Testis (tissue), 3 donors: ENCODE measurements around the gene SLC35E1. TPM values are rescaled to one million over a fixed set of nuclear protein-coding genes. Genes with fewer than 3 reads are reported as not detected.

ENCODE experiments used
- DNase-seq: peaks from one replicate; pipeline ENCODE4 v3.0.0-alpha.2; 2019
- H3K27ac ChIP-seq, 2 donors: fragments of 200-600 bp; sonication (generic); one replicate each; pipeline ENCODE4 v1.5.1; 2019
- H3K27me3 ChIP-seq: fragments of 200-600 bp; sonication (generic); one replicate; pipeline ENCODE4 v1.5.1; 2019
- H3K36me3 ChIP-seq: fragments of 200-600 bp; sonication (generic); one replicate; pipeline ENCODE4 v1.5.1; 2017; ENCODE audit warnings: low read depth; ENCODE audit errors: missing control alignments
- H3K4me1 ChIP-seq: fragments of 200-600 bp; sonication (generic); one replicate; pipeline ENCODE4 v1.5.1; 2019
- H3K4me3 ChIP-seq, 2 donors: fragments of 200-600 bp; sonication (generic); one replicate each; pipeline ENCODE4 v1.5.1; 2017 to 2019
- H3K9me3 ChIP-seq: fragments of 200-600 bp; sonication (generic); one replicate; pipeline ENCODE4 v1.5.1; 2017
- POLR2A ChIP-seq: fragments of 450-650 bp; IDR thresholded peaks from one replicate; pipeline ENCODE4 v1.6.1; 2017; ENCODE audit warnings: antibody characterized with exemption, mild to moderate bottlenecking, moderate library complexity
- WGBS, 2 donors: methylation state at CpG; one replicate each; pipeline ENCODE4 v1.1.5; 2018; 5-methylcytosine and 5-hydroxymethylcytosine counted together
- intact Hi-C: fragments of 100-400 bp; cut with DNase I; formaldehyde crosslinking; loops from one replicate; pipeline ENCODE4 v1.15.1; 2023; ENCODE audit warnings: low total_unique reads
- polyA plus RNA-seq: library from polyadenylated mRNA; stranded (reverse); fragments of 350-450 nt; fragmentation: Illumina TruSeq; extraction: RNeasy Lipid Tissue Mini Kit (QIAGEN cat#74804); gene quantifications from one replicate; pipeline ENCODE4 v1.2.3, GENCODE V29; 2014; ENCODE audit warnings: low read depth, low replicate concordance; ENCODE audit not compliant: insufficient read depth
- total RNA-seq, 2 donors: library from RNA; depleted of rRNA; stranded (reverse); fragments of >200 nt; gene quantifications; one replicate each; pipeline ENCODE4 v1.2.3, GENCODE V29; 2016
- TF ChIP-seq, protein P1 (sequence below), 3 experiments: fragments of 450-650 bp in 2 of 3; fragments of 200-600 bp in 1 of 3; sonication (generic) in 1 of 3; IDR thresholded peaks; one replicate each; pipeline ENCODE4 v1.5.1; 2016 to 2019; ENCODE audit warnings: antibody characterized with exemption in 3 of 3, mild to moderate bottlenecking in 2 of 3, moderate library complexity in 1 of 3

The SLC35E1 gene
- total and polyA plus RNA-seq, 3 donors from 2014 or later, result 20.3 to 56.3 (median 54.0) TPM

DNA sequence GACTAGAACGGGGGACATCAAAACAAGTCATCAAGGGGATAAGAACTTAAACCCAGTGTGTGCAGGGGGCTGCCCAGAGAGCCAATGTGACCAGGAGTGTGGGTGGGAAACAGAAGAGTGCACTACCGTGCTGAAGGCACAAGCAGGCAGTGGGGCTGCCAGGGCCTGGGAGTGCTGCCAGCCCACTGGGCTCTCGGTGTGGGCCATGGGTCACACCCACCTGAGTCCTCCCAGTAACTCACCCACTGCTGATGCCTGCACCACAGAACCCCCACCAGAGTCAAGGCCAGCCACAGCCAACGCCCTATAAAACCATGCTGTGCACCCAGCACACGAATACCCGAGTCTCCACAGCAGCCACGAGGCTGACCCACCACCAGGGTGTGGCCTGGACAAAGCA lies 47.2 kb upstream of the SLC35E1 start:
- Histone ChIP-seq H3K27ac (no peak overlapping the region), H3K36me3 (no peaks in the 10 kb centered on the region), H3K4me1 (peaks cover 19% of the 10 kb centered on the region), H3K27me3 (no peaks in the 10 kb centered on the region), H3K9me3 (no peaks in the 10 kb centered on the region), H3K4me3 (no peak overlapping the region)
- intact Hi-C loops, result no loop called here
- 47 to 62% methylated on average over 7 of the region's 7 CpGs for WGBS, 2 donors
- TF ChIP-seq, protein P1, sequence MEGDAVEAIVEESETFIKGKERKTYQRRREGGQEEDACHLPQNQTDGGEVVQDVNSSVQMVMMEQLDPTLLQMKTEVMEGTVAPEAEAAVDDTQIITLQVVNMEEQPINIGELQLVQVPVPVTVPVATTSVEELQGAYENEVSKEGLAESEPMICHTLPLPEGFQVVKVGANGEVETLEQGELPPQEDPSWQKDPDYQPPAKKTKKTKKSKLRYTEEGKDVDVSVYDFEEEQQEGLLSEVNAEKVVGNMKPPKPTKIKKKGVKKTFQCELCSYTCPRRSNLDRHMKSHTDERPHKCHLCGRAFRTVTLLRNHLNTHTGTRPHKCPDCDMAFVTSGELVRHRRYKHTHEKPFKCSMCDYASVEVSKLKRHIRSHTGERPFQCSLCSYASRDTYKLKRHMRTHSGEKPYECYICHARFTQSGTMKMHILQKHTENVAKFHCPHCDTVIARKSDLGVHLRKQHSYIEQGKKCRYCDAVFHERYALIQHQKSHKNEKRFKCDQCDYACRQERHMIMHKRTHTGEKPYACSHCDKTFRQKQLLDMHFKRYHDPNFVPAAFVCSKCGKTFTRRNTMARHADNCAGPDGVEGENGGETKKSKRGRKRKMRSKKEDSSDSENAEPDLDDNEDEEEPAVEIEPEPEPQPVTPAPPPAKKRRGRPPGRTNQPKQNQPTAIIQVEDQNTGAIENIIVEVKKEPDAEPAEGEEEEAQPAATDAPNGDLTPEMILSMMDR (IDR thresholded peaks at IDR 0.05), result no peak
- TF ChIP-seq POLR2A, result no peak
- no peak for DNase-seq

DNA sequence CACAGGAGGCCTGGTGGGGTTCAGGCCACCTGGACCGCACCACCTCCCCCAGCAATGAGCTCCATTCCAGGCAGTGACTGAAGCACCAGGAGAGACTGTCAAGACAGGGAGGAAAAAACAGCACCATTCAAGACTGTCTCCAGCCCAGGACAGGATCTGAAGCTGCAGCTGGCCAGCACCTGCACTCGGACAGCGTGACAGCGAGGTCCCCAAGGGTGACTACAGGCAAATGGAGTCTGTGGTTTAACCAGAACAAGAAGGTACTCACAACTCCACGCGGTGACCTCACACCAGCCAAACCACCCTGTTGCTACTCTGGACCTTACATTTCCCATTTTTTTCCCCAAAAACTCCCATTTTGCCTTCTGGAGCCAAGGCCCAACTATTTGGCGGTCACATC lies 46.0 kb upstream of the SLC35E1 start:
- H3K4me1 ChIP-seq, result peaks cover 26% of the 10 kb centered on the region

DNA sequence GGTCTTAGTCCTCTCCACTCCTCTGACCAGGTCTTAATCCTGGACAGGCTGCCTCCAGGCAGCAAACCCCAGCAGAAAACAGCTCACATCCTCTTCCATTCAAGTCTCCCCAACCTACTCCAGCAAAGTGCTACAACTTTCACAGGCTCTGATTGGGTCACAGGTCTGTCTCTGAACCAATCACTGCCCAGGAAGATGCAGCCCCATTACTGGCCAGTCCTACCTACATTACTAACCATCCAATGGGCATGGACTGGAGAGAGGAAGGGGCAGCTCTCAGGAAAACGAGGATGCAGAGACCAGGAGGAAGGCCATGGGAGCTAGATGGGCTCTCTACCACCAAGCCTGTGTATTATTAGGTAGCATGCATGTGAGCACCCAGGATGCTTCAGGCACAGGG lies 43.6 kb upstream of the SLC35E1 start:
- no peaks in the 10 kb centered on the region for H3K9me3 ChIP-seq
- intact Hi-C loops, result no loop called here
- H3K4me1 ChIP-seq, result peaks cover 45% of the 10 kb centered on the region
- TF ChIP-seq, protein P1 (IDR thresholded peaks at IDR 0.05), result no peak
- TF ChIP-seq POLR2A, result no peak
- no peaks in the 10 kb centered on the region for H3K27me3 ChIP-seq
- DNase-seq, result no peak
- no peak overlapping the region for H3K27ac ChIP-seq
- no peak overlapping the region for H3K4me3 ChIP-seq
- WGBS, 2 donors, result 44 to 73% methylated on average over 1 of the region's 1 CpG
- no peaks in the 10 kb centered on the region for H3K36me3 ChIP-seq

More for the DNA sequence above, 46.0 kb upstream of the SLC35E1 start:
- H3K36me3 ChIP-seq, result no peaks in the 10 kb centered on the region
- no peak for TF ChIP-seq POLR2A
- TF ChIP-seq, protein P1 (IDR thresholded peaks at IDR 0.05), result no peak
- no peak overlapping the region for H3K27ac ChIP-seq
- no peaks in the 10 kb centered on the region for H3K9me3 ChIP-seq
- DNase-seq, result no peak
- intact Hi-C loops, result no loop called here
- H3K4me3 ChIP-seq, result no peak overlapping the region
- H3K27me3 ChIP-seq, result no peaks in the 10 kb centered on the region
- WGBS, 2 donors, result 86 to 93% methylated on average over 7 of the region's 7 CpGs

DNA sequence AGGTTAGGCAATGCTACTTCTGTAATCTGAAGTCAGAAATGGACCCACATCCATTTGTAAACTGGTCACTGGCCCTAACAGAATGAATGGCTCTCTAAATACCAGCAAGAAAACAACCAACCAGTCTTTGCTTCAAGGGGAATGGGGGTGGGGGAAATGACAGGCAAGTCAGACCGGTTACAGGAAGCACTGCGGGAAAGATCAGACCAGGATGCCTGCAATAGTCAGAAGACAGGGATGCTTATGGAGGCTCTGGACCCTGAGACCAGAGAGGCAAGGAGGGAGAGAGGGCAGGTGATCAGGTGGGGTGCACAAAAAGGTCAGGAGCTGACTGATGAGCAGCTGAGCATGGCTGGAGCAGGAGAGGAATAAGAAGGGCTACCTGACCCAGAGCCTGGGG lies 42.7 kb upstream of the SLC35E1 start:
- H3K27ac ChIP-seq, result no peak overlapping the region
- TF ChIP-seq, protein P1 (IDR thresholded peaks at IDR 0.05), result no peak
- TF ChIP-seq POLR2A, result no peak
- WGBS, 2 donors, result 51 to 71% methylated on average over 2 of the region's 2 CpGs
- H3K27me3 ChIP-seq, result no peaks in the 10 kb centered on the region
- no peaks in the 10 kb centered on the region for H3K36me3 ChIP-seq
- H3K9me3 ChIP-seq, result no peaks in the 10 kb centered on the region
- peaks cover 41% of the 10 kb centered on the region for H3K4me1 ChIP-seq
- H3K4me3 ChIP-seq, result no peak overlapping the region
- no peak for DNase-seq
- intact Hi-C loops, result no loop called here

DNA sequence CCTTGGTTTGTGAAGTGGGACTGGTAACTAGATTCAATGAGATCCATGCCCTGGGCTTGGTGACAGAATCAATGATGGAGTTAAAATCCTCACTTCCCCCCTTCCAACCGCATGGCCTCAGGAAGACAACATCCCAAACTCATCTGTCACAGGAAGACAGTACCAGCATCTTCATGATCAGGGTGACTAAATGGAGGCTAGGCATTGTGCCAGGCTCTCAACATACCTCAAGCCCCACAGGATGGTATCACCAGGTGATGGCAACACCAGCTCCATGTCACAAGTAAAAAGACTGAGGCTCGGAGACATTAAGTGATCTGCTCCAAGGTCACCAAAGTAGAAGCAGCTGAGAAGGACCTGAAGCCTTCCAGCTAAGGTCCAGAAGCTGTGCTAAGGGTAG lies 41.6 kb upstream of the SLC35E1 start:
- no peak overlapping the region for H3K4me3 ChIP-seq
- no peaks in the 10 kb centered on the region for H3K36me3 ChIP-seq
- WGBS, 2 donors, result 70 to 71% methylated on average over 2 of the region's 2 CpGs
- H3K27ac ChIP-seq, result no peak overlapping the region
- no peaks in the 10 kb centered on the region for H3K27me3 ChIP-seq
- intact Hi-C loops, result no loop called here
- peaks cover 30% of the 10 kb centered on the region for H3K4me1 ChIP-seq
- no peaks in the 10 kb centered on the region for H3K9me3 ChIP-seq
- DNase-seq, result no peak
- no peak for TF ChIP-seq POLR2A
- TF ChIP-seq, protein P1 (IDR thresholded peaks at IDR 0.05), result no peak
